AML-193 (cell line): ENCODE results near the gene APLP2.
A peak's percentile ranks its signal among the peaks of the same experiment; 100 is the strongest.

Experiments used
- DNase-seq, 2 experiments: peaks; one replicate each; lab custom pipeline; 2025; lab: John Stamatoyannopoulos, UW

The APLP2 gene

DNA sequence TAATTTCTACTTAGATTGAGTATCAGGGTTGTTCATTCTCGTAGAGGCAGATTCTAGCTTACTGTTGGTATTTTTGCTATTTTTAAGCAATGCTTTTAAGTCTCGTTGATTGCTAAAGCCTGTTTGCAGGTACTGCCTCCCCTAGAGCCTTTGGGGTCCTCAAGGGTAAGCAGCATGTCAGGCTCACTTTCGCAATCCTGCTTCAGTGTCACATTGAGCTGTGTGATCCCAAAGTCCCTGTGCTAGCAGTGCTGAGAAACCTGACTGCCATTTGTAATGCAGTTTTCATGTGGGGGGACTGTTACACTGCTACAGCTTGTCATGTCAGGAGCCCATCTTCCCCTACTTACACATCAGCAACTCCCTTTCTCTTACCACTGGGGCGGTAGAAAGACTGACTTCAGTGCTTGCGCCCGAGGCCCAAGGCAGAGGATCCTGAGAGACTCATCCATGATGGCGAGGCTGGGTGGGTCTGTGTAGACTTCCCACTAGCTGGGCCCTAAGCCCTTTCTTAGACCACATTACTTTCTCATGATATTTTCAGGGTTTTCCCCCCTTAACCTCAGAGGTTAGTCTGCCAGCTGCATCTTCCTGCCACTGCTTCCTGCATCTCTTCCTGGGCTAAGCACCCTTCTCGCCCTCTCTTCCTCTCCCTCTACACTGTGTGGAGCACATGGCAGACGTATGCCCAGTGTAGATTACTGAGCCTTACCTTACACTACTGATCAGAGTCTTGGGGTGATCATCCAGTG is 49.1 kb downstream of the APLP2 start:
- peak; percentile 28 to 31 for DNase-seq

DNA sequence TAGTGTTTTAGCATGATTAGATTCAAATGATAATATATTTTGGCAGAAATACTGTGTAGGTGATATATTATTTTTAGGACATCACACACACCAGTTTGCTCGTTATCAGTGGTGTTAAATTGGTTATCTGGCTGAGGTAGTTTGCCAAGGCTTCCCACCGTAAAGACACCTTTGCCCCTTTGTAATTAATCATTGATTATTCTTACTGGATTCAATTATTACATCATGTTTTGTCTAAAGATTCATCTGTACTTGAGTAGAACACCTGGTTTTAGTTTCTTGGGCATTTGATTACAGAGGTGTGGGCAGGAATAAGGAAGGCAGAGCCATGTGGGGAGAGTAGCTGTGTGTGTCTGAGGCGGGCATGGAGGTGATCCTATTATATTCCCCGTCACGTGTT is 50.4 kb downstream of the APLP2 start:
- DNase-seq, result no peak

DNA sequence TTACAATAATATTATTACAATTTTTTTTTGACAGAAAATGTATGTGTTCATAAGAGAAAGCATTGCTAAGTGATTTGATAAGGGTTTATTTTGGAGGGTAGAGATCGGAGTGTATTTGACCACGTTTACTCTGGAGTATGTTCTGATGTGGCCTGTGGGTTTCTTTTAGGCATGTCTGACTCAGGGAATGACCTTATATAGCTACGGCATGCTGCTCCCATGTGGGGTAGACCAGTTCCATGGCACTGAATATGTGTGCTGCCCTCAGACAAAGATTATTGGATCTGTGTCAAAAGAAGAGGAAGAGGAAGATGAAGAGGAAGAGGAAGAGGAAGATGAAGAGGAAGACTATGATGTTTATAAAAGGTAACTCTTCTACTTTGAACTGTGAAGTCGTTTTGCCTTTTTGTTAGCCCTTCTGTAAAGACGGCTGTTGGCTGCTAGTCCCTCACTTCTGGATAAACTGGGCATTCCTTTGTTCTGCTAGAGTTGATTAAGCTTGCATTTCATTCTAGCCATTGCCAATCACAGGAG is 51.8 kb downstream of the APLP2 start:
- DNase-seq, result no peak

DNA sequence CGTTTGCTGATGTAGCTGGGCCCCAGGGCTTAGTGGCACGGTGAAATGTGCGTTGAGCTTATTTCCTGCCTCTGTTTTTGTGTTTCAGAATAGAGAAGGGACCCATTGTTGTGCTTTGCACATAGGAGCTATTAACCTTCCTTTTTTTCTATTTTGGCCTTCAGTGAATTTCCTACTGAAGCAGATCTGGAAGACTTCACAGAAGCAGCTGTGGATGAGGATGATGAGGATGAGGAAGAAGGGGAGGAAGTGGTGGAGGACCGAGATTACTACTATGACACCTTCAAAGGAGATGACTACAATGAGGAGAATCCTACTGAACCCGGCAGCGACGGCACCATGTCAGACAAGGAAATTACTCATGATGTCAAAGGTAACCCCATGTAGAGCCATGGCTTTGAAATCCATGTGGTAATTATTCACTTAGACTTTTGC is 52.5 kb downstream of the APLP2 start:
- no peak for DNase-seq

DNA sequence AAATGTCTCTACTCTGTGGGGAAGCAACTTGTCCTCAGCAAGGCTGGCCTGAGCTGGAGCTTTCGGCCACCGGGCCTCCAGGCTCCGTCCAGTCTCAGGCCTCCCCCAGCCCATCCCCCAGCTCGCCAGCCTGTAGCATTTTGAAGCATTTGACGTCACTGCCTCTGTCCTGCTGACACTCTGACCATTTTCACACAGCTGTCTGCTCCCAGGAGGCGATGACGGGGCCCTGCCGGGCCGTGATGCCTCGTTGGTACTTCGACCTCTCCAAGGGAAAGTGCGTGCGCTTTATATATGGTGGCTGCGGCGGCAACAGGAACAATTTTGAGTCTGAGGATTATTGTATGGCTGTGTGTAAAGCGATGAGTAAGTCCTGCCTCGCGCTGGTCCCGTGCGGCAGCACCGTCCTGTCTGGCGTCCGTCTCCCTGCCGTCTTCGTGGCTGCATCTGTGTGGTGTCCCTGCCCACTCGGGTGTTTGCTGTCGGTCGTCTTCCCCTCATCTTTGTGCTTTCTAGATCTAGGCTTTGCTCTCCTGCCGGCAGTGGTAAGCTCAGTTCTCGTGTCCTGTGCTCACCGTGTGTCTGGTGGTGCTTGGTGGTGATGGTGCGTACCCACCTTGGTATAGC is 53.8 kb downstream of the APLP2 start:
- DNase-seq, result no peak

DNA sequence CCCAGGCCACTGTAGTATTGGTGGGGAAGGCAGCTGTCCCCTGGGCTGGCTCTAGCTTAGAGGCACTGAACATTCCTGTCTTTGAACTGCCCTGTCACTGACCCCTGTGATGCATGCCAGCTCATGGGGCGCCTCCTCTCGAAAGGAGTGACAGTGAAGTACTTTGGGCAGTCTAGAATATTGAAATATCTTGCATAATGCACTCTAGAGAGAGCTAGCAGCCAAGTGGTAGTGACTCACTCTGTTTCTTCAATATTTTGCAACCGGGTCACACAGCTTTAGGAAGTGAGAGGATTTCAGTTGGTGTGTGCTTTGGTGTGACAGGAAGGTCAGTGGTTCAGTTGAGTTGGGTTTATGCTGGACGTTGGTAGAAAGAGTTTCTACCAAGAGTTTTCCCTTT is 54.4 kb downstream of the APLP2 start:
- DNase-seq, result peak; percentile 99

DNA sequence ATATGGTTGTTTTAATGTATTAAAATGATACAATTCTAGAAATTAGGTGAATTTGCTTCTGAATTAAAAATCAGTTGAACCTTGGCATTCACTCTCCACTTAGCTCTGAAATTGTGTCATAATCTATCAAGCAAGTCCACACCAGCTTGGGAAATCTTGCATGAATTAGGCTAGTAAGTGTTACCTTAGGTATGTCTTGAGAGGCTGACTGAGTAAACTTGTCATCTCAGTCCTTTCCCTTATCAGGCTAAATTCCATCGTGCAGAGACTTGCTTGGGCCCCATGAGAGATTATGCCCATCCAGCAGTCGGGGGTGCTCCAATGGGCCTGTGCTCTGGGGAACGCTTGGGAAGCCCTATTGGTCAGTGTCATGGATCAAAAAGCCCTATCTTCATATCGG is 55.9 kb downstream of the APLP2 start:
- no peak for DNase-seq

DNA sequence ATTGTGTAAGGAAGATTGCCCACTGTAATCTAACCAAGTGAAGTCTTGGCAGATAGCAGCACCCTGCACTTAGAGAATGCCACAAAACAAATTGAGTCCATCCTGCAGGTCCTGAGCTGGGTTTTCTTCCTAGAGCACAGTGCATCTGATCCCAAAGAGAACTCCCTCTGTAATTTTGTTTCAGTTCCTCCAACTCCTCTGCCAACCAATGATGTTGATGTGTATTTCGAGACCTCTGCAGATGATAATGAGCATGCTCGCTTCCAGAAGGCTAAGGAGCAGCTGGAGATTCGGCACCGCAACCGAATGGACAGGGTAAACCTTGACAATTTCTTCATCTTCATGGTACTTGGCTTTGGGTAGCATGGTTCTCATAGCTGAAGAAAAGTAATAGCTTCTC is 56.8 kb downstream of the APLP2 start:
- no peak for DNase-seq

DNA sequence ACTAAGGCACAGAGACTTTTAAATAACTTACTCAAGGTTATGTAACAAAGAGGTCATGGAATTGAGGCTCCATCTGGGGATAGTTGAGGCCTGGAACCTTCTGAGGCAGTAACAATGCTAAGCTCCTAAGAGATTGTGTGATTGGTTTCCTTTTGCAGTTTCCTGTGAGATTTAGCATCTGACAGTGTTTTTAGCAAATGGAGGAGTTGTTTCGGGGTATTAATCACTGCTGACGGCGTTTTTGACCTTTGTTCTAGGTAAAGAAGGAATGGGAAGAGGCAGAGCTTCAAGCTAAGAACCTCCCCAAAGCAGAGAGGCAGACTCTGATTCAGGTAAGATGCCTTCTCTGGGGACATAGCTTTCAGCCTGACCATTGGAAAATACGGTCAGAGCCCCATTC is 57.8 kb downstream of the APLP2 start:
- no peak for DNase-seq

DNA sequence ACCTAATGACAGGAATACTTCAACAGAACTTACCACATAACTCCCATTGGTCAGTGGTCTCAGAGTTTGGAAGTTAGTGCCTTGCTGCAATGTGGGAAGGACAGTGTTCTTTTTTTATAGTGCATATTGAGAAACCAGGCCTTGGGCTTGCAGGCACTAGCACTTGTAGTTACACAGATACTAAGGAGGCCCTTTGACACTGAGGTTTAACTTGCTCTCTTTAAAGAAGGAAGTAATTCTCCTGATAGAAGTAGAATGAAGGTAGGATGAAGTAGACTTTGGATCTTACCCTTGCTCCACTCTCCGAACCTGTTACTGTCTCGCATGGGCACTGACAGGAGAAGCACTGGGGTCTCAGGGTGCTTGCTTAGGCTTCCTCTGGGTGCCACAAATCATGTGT is 58.9 kb downstream of the APLP2 start:
- no peak for DNase-seq

DNA sequence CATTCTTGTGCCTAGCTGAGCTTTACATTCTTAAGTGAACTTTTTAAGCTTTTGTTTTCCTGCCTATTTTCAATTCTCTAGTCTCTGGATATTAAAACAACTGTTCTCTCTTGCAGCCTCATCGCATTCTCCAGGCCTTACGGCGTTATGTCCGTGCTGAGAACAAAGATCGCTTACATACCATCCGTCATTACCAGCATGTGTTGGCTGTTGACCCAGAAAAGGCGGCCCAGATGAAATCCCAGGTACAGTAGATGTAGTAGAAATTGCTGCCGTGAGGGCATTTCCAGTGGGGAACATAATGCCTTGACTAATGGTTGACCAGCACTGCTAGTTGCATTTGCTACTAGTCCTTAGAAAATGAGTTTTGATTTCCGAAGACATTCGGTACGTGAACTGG is 60.2 kb downstream of the APLP2 start:
- no peak for DNase-seq

DNA sequence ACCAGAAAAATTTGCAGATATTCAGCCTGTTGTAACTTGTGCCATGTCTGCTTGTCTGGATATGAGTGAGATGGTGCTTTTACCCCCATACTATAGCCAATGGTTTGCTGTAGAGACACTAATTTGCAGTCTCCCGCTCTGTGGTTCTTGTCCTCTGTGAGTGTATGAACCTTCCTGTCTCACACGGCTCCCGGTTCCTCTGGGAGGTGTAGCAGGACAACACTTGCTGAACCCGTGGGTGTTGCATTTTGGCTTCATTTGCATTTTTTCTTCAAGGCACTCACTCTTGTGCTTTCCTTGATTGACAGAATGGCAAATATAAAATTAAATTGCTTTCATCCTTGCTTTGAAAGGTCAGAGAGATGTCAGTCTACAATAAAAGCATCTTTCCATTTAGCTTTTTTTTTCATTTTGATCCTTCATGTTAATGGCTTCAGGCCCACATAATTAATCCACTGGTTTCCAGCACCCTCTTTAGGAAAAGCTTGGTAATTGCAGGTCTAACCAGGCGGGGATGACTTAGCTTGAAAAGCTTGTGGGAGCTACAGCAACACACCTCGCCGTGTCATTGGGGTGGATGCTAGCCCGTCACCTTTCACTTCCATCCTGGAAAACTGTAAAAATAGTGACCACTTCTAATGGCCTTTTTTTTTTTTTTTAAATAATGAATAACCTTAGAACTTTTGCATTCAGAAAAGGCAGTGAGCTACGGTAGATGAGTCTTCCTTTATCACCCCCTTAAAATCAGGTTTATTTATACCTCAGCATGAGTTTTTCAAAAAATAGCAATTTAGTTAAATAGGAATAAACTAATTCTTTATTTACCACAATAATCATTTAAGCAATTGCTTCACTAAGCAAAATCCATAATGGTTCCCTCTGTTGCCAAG is 62.5 kb downstream of the APLP2 start:
- DNase-seq, result peak; percentile 67 to 73

DNA sequence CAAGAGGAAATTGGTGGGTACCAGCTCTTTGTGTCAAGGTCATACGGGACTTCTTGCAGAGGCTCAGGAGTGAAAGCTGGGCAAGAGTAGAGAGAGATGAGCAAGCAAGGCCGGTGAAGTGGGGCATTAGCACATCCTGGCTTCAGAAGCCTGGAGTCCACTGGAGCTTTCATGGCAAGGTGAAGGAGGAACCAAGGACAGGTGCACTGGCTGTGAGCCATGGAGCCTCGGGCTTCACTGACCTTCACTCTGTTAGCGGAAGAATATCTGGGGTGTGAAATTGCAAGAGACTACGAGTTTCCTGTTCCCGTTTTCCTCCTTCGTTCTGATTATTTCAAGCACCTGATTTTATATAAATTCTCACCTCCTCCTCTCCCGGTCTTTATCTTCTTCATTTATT is 64.0 kb downstream of the APLP2 start:
- no peak for DNase-seq

DNA sequence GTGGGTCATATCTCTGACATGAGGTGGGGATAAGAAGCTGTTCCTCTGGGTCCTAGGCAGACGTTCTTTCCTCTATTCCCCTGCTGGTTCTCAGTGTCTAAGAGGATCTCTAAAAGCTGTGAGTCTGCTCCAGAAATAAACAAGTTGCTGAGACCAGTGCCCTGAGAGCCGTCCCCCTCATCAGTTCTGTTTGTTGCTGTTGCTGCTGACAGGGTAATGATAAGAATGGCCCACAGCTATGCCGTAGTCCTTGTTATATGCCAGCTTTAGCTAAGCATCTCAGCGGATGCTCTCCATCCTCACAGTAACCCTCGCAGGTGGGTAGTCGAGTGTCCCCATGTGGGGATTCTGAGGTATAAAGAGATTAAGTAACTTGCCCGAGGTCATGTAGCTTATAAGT is 66.4 kb downstream of the APLP2 start:
- DNase-seq, result no peak

DNA sequence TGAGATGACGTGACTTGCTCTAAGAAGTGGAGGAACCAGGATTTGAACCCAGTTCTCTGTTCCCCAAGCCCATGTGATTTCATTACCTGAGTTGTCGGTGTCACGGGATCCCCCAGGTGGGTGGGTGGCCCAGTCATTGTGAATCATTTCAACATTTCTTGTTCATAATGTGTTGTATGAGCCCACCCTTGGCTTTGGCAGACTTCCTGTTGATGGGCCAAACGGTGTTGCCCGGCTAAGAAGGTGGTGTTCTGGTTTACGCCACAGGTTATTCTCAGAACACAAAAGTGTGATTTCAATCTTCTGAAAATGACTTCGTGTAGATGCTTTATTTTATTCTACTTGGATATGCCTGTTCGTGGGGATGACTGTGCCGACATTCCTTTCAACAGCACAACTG is 68.3 kb downstream of the APLP2 start:
- DNase-seq, result no peak

DNA sequence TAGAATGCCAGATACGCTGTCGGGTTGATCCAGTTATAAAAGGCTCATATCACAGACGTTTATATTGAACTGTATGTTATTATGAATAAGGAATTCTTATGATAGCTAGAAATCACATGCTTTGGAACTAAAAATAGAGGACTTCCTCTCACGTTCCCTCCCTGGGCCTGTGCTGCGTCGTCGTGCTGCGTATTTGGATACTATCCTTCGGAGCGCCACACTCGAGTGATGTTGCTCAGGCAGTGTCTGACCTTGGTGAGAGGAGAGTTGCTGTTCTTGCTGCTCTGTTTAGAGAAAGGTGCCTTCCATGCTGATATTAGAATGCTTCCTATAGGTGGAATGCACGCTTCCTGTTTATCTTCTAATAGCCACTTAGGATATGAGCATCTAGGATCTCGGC is 69.7 kb downstream of the APLP2 start:
- DNase-seq, result no peak

DNA sequence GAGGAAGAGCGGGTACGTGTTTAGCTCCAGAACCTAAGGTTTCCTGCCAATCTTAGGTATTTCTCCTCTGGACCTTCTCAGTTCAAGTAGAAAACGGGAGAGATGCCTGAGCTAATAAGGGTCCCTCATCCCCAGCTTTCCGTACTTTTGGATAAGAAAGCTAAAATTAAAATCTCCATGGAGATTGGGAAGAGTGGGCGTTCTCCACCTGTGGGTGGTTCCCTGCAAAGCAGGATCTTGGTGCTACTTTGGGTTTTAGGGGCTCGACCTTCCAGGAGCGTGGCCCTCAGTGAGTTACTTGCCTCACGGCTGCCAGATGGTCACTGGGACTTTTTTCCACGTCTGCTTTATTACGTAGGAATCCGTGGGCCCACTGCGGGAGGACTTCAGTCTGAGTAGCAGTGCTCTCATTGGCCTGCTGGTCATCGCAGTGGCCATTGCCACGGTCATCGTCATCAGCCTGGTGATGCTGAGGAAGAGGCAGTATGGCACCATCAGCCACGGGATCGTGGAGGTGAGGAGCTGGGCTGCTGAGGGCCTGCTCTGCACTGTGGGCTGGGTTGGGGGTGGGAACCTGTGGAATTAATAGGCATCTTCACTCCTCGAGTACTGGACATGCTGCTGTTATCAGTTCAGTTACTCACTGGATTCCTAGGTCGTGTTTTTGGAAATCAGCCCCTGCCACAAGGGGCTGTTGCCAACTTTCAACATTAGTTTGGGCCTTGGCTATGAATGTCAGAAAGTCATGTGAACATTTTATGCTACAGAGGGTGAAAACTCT is 72.1 kb downstream of the APLP2 start:
- DNase-seq, result no peak

DNA sequence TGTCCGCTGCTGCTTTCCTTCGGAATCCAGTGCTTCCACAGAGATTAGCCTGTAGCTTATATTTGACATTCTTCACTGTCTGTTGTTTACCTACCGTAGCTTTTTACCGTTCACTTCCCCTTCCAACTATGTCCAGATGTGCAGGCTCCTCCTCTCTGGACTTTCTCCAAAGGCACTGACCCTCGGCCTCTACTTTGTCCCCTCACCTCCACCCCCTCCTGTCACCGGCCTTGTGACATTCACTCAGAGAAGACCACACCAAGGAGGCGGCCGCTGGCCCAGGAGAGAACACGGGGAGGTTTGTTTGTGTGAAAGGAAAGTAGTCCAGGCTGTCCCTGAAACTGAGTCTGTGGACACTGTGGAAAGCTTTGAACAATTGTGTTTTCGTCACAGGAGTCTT is 74.4 kb downstream of the APLP2 start:
- no peak for DNase-seq

DNA sequence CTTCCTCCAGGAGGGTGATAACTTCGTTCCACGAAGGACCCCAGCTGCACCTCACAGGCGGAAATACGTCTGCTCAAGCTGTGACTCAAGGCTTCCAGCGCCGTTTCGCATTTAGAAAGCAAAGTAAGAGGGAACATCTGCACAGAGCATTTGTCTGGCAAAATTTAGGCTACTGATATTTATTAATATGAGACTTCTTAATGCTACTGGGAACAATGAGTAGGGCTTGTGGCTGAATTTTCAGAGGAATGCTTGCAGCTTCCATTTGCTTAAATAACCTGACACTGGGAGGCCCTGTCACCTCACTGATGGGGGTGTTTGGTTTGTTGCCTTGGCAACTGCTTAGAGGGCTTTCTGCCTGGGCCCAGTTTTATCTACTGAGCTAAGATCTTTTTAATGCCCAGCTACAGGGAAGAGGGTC is 75.2 kb downstream of the APLP2 start:
- DNase-seq, result no peak

DNA sequence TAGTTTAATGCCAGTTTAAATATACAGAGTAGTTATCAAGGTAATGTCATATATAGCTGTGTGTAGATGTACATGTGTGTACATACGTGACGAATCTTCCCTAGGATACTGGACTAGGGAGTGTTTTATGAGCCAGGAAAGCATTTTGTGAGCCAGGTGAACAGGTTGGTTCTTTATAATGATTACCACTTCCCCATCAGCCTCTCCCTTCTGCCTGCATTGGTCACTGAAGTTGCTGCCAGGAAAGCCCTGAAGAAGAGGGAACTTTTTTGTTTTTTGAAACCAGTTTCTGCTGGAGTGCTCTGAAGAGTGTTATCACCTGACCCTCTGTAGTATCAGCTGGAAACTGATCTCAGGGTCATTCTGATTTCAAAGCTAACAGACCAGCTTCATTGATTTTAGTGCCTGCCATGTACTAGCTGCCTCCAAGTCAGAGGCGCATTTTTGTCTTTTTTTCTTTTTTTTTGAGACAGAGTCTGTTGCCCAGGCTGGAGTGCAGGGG is 75.7 kb downstream of the APLP2 start:
- DNase-seq, result no peak

DNA sequence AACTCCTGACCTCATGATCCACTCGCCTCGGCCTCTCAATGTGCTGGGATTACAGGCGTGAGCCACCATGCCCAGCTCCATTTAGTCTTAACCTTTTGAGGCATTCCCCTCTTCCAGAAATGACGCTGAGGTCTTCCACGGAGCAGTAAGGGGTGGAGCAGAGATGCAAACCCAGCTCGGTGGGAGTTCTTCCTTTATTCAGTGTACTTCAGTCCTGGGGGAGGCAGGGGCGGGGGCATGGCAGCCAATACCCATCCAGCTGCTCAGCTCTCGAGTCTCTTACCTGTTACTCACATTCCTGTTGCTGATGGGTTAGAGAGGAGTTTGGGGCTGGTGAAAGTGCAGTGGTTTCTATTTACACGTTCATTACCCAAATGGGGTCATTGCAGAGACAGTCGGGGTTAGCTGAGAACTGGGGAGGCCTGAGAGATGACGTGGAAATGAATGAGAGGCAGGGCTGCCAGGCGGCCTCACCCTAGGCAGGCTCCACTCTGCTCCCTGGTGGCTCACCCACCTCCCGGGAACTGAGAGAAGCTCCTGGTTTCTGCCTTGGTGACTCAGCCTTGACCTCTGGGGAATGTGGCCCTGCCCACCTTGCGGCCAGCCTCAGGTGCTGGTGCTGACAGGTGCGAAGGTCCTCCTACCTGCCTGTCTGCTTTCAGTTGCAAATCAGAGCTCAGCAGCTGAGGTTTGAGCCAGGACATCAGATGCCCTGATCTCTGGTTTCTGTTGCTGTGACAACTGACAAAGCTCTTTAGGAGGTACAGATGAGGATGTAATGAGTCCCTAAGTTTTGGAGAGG is 76.5 kb downstream of the APLP2 start:
- DNase-seq, result no peak
